HFFc6 (cell line): ENCODE results near the gene KLHL29. TPM values are rescaled to one million over a fixed set of nuclear protein-coding genes. Genes with fewer than 3 reads are reported as not detected.

Experiments used
- DNase-seq: peaks from one replicate; pipeline ENCODE4 v3.0.0-alpha.2; 2018
- H3K27ac Mint-ChIP-seq: 2 replicates; pipeline ENCODE4 v1.8.0; 2020; ENCODE audit warnings: mild to moderate bottlenecking, mixed read lengths
- H3K27me3 Mint-ChIP-seq: 2 replicates; pipeline ENCODE4 v1.8.0; 2021; ENCODE audit warnings: mild to moderate bottlenecking, moderate library complexity, mixed read lengths; ENCODE audit not compliant: insufficient read depth
- H3K36me3 Mint-ChIP-seq: 2 replicates; pipeline ENCODE4 v1.8.0; 2021; ENCODE audit warnings: low read depth, mixed read lengths
- H3K4me1 Mint-ChIP-seq: 2 replicates; pipeline ENCODE4 v1.8.0; 2020; ENCODE audit warnings: low read depth, mixed read lengths
- H3K4me3 Mint-ChIP-seq: 2 replicates; pipeline ENCODE4 v1.8.0; 2020; ENCODE audit warnings: mild to moderate bottlenecking, moderate library complexity, mixed read lengths
- H3K9me3 Mint-ChIP-seq: 2 replicates; pipeline ENCODE4 v1.8.0; 2020; ENCODE audit warnings: mild to moderate bottlenecking, mixed read lengths
- total RNA-seq, 6 experiments: library from RNA; stranded (reverse); fragmentation: NEBNext Ultra II Directional; extraction: Animal tissue kit (Norgen Biotek cat#: 25700); gene quantifications; 2 replicates in 1 of 6; 3 replicates in 5 of 6; pipeline ENCODE4 v1.2.3, GENCODE V29; 2021
- TF ChIP-seq, protein P1 (sequence below): fragments of 200-600 bp; sonication (generic); IDR thresholded peaks from 2 replicates; pipeline ENCODE4 v1.5.0; 2021; ENCODE audit warnings: antibody characterized with exemption, mild to moderate bottlenecking

KLHL29 gene
- total RNA-seq, 6 experiments from 2014 or later, result 7.4 to 9.7 (median 8.6) TPM

DNA sequence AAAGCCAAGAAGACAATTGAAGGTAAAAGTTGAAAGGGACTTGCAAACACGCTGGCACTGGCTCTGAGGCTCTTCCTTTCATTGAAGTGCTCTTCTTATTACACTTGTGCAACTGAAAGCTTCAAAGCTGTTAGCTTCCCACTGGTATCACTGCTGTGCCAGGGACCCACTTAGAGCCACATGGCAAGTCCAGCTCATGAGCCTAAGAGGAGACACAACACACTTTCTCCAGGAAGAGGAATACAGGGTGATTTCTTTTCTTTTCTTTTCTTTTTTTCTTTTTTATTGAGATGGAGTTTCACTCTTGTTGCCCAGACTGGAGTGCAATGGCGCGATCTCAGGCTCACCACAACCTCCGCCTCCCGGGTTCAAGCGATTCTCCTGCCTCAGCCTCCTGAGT lies 323.8 kb downstream of the KLHL29 start:
- H3K4me1 Mint-ChIP-seq, result no peaks in the 10 kb centered on the region
- no peak overlapping the region for H3K27ac Mint-ChIP-seq
- H3K36me3 Mint-ChIP-seq, result peaks cover 31% of the 10 kb centered on the region
- TF ChIP-seq, protein P1, sequence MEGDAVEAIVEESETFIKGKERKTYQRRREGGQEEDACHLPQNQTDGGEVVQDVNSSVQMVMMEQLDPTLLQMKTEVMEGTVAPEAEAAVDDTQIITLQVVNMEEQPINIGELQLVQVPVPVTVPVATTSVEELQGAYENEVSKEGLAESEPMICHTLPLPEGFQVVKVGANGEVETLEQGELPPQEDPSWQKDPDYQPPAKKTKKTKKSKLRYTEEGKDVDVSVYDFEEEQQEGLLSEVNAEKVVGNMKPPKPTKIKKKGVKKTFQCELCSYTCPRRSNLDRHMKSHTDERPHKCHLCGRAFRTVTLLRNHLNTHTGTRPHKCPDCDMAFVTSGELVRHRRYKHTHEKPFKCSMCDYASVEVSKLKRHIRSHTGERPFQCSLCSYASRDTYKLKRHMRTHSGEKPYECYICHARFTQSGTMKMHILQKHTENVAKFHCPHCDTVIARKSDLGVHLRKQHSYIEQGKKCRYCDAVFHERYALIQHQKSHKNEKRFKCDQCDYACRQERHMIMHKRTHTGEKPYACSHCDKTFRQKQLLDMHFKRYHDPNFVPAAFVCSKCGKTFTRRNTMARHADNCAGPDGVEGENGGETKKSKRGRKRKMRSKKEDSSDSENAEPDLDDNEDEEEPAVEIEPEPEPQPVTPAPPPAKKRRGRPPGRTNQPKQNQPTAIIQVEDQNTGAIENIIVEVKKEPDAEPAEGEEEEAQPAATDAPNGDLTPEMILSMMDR, result no peak
- H3K27me3 Mint-ChIP-seq, result no peaks in the 10 kb centered on the region; the same call in 1 of the 2 replicates
- no peaks in the 10 kb centered on the region for H3K9me3 Mint-ChIP-seq
- no peak for DNase-seq
- no peak overlapping the region for H3K4me3 Mint-ChIP-seq

DNA sequence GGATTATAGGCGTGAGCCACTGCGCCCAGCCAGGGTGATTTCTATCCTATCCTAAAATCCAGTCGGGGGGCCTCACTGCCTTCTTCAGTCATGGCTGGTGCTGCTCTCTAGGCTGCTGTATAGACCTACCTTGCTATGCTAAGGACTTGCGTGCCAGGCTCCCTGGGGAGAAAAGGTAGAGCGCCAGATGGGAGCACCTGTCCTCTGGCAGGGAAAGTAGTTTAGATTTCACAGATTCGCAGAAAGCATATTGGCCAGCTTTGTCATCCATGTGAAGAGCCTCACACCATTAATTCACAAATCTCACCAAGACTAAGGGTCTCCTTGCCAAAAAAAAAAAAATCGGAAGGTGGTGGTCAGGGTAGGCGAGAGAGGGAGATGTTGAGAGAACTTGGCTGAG lies 324.3 kb downstream of the KLHL29 start:
- TF ChIP-seq, protein P1, result no peak
- Mint-ChIP-seq H3K9me3 (no peaks in the 10 kb centered on the region), H3K4me1 (no peaks in the 10 kb centered on the region), H3K27ac (no peak overlapping the region), H3K4me3 (no peak overlapping the region), H3K36me3 (peaks cover 31% of the 10 kb centered on the region), H3K27me3 (no peaks in the 10 kb centered on the region; the same call in 1 of the 2 replicates)
- DNase-seq, result no peak

DNA sequence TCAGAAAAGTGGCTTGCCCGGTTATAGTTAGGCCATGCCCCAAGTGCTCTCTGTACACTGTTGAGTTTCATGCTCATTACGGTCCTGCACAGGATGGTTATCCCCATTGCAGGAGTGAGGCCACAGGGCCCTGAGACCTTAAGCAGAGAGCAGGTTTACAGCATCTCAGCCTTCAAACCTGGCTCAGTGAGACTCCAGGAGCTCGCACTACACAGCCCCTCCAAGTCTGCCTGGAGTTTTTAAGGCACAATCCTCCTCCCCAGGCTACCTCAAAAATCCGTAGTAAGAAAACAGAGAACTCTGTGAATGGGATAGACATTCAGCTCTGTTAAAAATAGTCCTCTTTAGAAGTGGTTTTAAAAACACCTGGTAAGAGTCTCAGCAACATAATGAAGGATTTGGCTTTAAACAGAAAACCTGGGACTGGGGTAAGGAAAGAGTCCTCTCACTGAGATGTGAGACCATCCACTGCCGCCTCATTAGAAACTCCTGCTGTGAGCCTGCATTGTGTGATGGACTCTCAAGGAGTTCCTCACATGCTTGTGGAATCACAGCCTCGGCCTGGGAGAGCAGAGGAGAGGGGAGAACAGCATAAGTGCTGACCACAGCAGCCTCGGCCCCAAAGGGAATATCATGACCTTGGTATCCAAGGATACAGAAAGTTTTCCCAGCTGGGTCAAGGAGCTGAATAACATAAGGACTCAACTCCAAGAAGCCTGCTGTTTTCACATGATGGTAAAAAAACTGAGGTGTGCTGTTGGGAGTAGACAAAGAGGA lies 327.2 kb downstream of the KLHL29 start:
- no peak overlapping the region for H3K4me3 Mint-ChIP-seq
- peaks cover 14% of the 10 kb centered on the region for H3K36me3 Mint-ChIP-seq
- no peaks in the 10 kb centered on the region; the same call in 1 of the 2 replicates for H3K27me3 Mint-ChIP-seq
- H3K27ac Mint-ChIP-seq, result no peak overlapping the region
- no peaks in the 10 kb centered on the region for H3K4me1 Mint-ChIP-seq
- H3K9me3 Mint-ChIP-seq, result no peaks in the 10 kb centered on the region
- no peak for DNase-seq
- TF ChIP-seq, protein P1, result no peak

DNA sequence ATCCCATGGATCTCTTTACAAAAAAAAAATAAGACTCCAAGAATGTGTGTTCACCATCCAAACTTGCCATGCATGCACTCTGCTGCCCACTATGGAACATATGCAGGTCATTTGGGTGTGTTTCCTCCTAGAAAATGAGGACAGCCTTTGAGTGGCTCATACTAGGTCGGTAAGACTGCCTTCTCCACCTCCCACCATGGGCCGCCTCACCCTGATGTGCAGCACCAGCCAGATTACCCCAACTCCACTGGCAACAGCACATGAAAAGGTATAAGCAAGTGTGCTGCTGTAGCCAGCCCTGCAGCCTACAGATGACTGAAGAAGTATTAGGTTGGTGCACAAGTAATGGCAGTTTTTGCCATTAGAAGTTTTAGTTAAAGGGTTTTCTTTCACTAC lies 327.8 kb downstream of the KLHL29 start:
- Mint-ChIP-seq H3K27me3 (no peaks in the 10 kb centered on the region; the same call in 1 of the 2 replicates), H3K4me1 (no peaks in the 10 kb centered on the region), H3K27ac (no peak overlapping the region), H3K36me3 (peaks cover 8% of the 10 kb centered on the region), H3K4me3 (no peak overlapping the region), H3K9me3 (no peaks in the 10 kb centered on the region)
- TF ChIP-seq, protein P1, result no peak
- no peak for DNase-seq

DNA sequence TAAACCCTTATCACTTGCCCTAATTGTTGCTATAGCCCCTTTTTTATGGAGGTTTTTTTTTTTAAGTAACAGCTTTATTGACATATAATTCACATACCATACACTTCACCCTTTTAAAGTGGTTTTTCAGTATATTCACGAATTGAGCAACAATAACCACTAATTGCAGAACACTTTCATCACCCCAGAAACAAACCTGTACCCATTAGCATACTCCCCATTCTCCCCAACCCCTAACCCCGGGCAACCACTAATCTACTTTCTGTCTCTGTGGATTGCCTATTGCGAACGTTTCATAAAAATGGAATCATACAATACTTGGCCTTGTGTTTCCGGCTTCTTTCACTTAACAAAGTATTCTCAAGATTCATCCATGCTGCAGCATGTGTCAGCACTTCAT lies 328.4 kb downstream of the KLHL29 start:
- H3K27me3 Mint-ChIP-seq, result no peaks in the 10 kb centered on the region; the same call in 1 of the 2 replicates
- no peaks in the 10 kb centered on the region for H3K4me1 Mint-ChIP-seq
- H3K9me3 Mint-ChIP-seq, result no peaks in the 10 kb centered on the region
- H3K36me3 Mint-ChIP-seq, result 0 out of 2 replicates have a peak, but pooled peaks cover 7% of the 10 kb centered on the region
- H3K27ac Mint-ChIP-seq, result no peak overlapping the region
- no peak for DNase-seq
- no peak overlapping the region for H3K4me3 Mint-ChIP-seq
- TF ChIP-seq, protein P1, result no peak
